Brain pericyte (primary cell): Measurements from ENCODE around the gene CCL24.
"Not testable (repeated sequence)": the region's sequence is repeated elsewhere in the genome, so short reads cannot be mapped to it uniquely, and the experiment has no call there.

Experiments
- DNase-seq: peaks from one replicate; pipeline ENCODE4 v3.0.0-alpha.2; 2012; ENCODE audit warnings: low read depth, low spot score

The CCL24 gene

DNA sequence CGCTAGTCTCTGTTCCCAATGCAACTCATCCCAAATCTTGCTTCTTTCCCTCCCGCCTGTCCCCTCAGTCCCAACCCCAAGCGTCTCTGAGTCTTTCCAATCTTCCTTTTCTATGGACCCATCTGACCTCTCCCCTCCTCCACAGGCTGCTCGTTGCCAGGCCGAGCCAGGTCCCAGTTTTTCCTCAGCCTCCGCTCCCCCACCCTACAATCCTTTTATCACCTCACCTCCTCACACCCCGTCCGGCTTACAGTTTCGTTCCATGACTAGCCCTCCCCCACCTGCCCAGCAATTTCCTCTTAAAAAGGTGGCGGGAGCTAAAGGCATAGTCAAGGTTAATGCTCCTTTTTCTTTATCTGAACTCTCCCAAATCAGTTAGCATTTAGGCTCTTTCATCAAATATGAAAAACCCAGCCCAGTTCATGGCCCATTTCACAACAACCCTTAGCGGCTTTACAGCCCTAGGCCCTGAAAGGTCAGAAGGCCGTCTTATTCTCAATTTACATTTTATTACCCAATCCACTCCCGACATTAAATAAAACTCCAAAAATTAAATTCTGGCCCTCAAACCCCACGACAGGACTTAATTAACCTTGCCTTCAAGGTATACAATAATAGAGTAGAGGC lies 32.8 kb downstream of the CCL24 start:
- not testable (repeated sequence) for DNase-seq

DNA sequence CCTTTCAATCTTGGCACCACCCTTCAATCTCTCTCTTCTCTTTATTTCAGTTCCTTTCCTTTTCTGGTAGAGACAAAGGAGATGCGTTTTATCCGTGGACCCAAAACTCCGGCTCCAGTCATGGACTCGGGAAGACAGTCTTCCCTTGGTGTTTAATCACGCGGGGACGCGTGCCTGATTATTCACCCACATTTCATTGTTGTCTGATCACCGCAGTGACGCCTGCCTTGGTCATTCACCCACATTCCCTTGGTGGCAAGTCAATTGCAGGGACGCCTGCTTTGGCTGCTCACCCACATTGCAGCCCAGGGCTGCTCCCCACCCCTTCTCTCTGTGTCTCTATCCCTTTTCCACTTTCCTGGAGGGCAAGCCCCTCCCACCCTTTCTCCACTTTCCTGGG lies 34.1 kb downstream of the CCL24 start:
- DNase-seq, result not testable (repeated sequence)

DNA sequence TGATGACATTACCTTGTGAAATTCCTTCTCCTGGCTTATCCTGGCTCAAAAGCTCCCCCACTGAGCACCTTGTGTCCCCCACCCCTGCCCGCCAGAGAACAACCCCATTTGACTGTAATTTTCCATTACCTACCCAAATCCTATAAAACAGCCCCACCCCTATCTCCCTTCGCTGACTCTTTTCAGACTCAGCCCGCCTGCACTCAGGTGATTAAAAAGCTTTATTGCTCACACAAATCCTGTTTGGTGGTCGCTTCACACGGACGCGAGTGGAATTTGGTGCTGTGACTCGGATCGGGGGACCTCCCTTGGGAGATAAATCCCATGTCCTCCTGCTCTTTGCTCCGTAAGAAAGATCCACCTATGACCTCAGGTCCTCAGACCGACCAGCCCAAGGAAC lies 34.6 kb downstream of the CCL24 start:
- DNase-seq, result not testable (repeated sequence)

DNA sequence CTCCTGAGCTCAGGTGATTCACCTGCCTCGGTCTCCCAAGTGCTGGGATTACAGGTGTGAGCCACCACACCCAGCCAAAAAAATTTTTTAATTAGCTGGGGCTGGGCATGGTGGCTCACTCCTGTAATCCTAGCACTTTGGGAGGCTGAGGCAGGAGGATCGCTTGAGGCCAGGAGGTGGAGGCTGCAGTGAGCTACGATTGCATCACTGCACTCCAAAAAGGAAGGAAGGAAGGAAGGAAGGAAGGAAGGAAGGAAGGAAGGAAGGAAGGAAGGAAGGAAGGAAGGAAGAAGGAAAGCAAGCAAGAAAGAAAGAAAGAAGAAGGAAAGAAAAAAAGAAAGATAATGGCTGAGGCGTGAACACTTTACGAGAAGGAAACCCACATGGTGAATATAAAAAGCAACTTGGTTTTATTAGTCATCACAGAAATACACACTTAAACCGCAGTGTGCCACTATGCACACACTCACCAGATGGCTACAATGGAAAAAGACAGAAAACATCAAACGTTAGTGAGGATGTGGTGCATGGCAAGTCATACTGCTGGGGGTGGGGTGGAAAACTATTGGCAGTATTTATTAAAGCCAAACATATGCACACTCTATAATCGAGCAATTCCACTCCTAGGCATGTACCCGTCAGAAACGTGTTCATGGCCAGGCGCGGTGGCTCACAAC lies 37.2 kb downstream of the CCL24 start:
- DNase-seq, result peak; percentile 18

DNA sequence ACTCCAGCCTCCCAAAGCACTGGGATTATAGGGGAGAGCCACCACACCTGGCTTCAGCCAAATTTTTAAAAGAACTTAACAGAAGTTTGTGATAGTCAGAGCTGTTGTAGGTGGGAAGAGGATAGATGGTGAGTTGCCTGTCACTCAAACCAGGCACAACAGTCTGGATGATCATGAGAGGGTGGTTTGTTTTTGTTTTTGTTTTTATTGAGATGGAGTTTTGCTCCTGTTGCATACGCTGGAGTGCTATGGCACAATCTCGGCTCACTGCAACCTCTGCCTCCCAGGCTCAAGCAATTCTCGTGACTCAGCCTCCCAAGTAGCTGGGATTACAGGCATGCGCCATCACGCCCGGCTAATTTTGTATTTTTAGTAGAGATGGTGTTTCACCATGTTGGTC lies 39.6 kb downstream of the CCL24 start:
- DNase-seq, result not testable (repeated sequence)

- no peak for DNase-seq
Measured at GRCh38 chr7:75772081-75773077, 41.2 kb downstream of the CCL24 start, which contains the start of gene CCL26. Gene CCL26 (minus strand): TSS chr7:75772211. CDS start chr7:75772176, 35 bp downstream.

GRCh38 chr7:75771224-75771623 lies 42.4 kb downstream of the CCL24 start:
- no peak for DNase-seq

GRCh38 chr7:75762350-75762917 lies 51.2 kb downstream of the CCL24 start:
- DNase-seq, result no peak

GRCh38 chr7:75761801-75762200 lies 51.8 kb downstream of the CCL24 start:
- not testable (repeated sequence) for DNase-seq
